Measurements from ENCODE around the gene PTH2R.
"Not testable (repeated sequence)": the region's sequence is repeated elsewhere in the genome, so short reads cannot be mapped to it uniquely, and the experiment has no call there.

Gene PTH2R

GRCh38 chr2:208485390-208485789 is 78.8 kb downstream of the PTH2R start:
- DNase-seq (ENCODE audit: low read depth in 3 of 3): no peak

GRCh38 chr2:208488686-208489564 is 82.3 kb downstream of the PTH2R start:
- no peak for DNase-seq (ENCODE audit: low read depth in 3 of 3)

- DNase-seq (ENCODE audit: low read depth in 3 of 3): no peak
Observed at GRCh38 chr2:208489687-208490086, 83.1 kb downstream of the PTH2R start.

- no peak for DNase-seq (ENCODE audit: low read depth in 3 of 3)
Observed at GRCh38 chr2:208490492-208490891, 83.9 kb downstream of the PTH2R start.

DNA sequence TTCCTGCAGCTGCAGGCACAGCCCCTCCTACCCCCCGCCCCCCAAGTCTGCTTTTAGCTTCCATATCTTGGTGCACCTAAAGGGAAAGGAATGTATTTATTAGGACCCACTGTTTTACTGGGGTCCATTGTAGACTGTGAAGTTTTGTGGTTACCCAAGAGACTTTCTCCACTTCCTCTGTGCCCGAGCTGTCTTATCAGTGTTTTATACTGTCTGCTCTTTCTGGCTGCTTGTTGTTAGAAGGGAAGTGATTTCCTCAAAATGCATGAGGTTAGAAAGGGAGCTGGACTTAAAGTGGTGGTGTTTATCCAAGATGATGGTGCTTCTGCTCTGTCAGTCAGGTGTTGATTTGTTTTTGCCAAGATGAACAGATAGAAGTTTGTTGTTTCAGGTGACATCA is 85.0 kb downstream of the PTH2R start:
- DNase-seq (ENCODE audit: low read depth in 3 of 3): no peak

- no peak for DNase-seq (ENCODE audit: low read depth in 3 of 3)
Observed at GRCh38 chr2:208492069-208492468, 85.5 kb downstream of the PTH2R start.

DNA sequence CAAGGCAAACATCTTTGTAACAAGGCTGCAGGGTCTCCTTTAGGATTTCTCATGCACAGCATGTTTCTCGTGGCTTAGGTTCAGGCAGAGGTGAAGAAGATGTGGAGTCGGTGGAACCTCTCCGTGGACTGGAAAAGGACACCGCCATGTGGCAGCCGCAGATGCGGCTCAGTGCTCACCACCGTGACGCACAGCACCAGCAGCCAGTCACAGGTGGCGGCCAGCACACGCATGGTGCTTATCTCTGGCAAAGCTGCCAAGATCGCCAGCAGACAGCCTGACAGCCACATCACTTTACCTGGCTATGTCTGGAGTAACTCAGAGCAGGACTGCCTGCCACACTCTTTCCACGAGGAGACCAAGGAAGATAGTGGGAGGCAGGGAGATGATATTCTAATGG is 86.6 kb downstream of the PTH2R start:
- DNase-seq (ENCODE audit: low read depth in 3 of 3): no peak

DNA sequence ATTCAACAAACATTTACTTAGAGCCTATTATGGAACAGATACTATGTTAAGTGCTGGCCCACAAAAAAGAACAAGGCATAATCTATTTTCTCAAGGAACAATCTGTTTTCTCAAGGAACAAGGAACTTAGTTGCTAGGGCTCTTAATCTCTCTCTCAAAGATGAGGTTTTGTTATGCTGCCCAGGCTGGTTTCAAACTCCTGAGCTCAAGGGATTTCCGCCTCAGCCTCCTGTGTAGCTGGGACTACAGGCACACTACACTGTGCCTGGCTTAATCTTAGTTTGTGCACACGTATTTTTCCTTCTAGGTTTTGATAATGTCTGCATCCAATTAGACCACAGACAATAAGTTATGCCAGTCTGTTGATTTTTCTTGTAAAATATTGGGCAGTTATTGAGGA is 89.5 kb downstream of the PTH2R start:
- DNase-seq (ENCODE audit: low read depth in 3 of 3): no peak

DNA sequence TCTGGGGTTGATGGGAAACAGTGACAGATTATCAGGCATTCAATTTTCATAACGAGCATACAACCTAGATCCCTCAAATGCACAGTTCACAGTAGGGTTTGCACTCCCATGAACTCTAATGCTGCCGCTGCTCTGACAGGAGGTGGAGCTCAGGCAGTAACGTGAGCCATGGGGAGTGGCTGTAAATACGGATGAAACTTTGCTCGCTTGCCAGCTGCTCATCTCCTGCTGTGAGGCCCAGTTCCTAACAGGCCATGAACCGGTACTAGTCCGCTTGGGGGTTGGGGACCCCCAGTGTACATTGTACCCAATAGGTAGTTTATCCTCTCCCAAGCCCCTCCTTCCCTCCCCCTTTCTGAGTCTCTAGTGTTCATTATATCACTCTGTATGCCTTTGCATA is 94.6 kb downstream of the PTH2R start:
- no peak for DNase-seq (ENCODE audit: low read depth in 3 of 3)

DNA sequence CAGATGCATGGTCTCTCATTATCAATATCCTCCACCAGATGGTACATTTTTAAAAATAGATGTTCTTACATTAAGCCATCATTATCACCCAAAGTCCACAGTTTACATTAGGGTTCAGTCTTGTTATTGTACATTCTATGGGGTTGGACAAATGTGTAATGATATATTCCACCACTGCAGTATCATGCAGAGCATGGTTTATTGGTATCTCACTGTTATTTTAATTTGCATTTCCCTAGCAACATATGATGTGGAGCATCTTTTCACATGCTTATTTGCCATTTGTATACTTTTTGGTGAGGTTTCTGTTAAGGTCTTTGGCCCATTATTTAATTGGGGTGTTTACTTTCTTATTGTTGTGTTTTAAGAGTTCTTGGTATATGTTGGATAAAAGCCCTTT is 95.7 kb downstream of the PTH2R start:
- DNase-seq (ENCODE audit: low read depth in 3 of 3): no peak

DNA sequence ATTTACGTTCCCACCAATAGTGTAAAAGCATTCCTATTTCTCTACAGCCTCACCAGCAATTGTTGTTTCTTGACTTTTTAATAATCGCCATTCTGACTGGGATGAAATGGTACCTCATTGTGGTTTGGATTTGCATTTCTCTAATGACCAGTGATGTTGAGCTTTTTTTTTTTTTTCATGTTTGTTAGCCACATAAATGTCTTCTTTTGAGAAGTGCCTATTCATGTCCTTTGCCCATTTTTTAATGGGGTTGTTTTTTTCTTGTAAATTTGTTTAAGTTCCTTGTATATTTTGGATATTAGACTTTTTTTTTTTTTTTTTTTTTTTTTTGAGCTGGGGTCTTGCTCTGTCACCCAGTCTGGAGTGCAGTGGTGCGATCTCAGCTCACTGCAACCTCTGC is 98.8 kb downstream of the PTH2R start:
- DNase-seq (ENCODE audit: low read depth in 3 of 3): not testable (repeated sequence)

DNA sequence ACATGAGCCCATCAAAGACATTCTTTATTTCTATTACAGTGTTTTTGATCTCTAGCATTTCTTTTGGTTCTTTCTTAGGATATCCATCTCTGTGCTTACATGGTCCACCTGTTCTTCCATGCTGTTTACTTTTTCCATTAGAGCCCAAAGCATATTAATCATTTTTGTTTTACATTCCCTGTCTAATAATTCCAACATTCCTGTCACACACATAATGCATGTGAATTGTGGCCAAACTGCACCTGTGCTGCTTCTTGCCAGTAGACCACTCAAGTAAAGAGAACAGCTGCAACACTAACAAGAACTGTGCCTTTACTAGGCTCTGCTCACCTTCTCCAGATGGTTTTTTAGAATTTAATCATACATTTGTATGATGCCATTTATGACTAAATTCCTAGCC is 103.0 kb downstream of the PTH2R start:
- DNase-seq (ENCODE audit: low read depth in 3 of 3): no peak

GRCh38 chr2:208511016-208511415 is 104.4 kb downstream of the PTH2R start:
- no peak for DNase-seq (ENCODE audit: low read depth in 3 of 3)

DNA sequence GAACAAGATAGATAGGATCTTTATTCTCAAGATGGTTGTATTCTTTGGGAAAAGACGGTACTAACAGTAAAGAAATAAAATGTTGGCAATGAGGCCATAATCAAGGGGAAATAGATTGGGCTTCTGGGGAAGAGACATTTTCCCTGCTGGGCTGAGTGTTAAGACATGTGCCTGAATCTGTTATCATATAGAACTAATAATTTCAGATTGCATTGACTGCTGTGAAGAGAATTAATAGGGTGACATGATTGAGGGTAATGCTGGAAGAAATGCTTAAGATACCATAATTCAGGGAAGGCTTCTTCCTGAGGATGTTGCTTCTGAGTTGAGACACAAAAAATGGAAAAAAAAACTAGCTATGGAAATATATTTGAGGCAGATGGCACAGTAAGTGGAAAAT is 105.0 kb downstream of the PTH2R start:
- no peak for DNase-seq (ENCODE audit: low read depth in 3 of 3)

DNA sequence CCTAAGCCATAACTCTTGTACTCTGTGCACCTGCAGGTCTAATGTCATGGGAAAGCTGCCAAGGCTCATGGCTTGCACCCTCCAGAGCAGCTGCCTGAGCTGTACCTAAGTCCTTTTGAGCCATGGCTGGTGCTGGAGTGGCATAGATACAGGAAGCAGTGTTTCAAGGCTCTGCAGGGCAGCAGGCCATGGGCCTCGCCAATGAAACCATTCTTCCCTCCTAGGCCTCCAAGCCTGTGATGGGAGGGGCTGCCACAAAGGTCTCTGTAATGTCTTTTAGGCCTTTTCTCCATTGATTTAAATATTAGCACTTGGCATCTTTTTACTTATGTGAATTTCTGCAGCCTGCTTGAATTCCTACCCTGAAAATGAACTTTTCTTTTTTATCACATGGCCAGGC is 108.5 kb downstream of the PTH2R start:
- DNase-seq (ENCODE audit: low read depth in 3 of 3): no peak

DNA sequence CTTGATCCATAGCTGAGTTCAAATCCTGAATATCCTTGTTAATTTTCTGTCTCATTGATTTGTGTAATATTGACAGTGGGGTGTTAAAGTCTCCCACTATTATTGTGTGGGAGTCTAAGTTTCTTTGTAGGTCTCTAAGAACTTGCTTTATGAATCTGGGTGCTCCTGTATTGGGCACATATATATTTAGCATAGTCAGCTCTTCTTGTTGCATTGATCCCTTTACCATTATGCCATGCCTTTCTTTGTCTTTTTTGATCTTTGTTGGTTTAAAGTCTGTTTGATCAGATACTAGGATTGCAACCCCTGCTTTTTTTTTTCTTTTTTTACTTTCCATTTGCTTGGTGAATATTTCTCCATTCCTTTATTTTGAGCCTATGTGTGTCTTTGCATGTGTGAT is 116.5 kb downstream of the PTH2R start:
- DNase-seq (ENCODE audit: low read depth in 3 of 3): not testable (repeated sequence)

DNA sequence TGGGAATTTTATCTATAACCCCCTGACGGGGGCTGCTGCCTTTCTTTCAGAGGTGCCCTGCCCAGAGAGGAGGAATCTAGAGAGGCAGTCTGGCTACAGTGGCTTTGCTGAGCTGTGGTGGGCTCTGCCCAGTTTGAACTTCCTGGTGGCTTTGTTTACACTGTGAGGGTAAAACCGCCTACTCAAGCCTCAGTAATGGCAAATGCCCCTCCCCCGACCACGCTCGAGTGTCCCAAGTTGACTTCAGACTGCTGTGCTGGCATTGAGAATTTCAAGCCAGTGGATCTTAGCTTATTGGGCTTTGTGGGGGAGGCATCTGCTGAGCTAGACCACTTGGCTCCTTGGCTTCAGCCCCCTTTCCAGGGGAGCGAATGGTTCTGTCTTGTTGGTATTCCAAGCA is 118.6 kb downstream of the PTH2R start:
- not testable (repeated sequence) for DNase-seq (ENCODE audit: low read depth in 3 of 3)

DNA sequence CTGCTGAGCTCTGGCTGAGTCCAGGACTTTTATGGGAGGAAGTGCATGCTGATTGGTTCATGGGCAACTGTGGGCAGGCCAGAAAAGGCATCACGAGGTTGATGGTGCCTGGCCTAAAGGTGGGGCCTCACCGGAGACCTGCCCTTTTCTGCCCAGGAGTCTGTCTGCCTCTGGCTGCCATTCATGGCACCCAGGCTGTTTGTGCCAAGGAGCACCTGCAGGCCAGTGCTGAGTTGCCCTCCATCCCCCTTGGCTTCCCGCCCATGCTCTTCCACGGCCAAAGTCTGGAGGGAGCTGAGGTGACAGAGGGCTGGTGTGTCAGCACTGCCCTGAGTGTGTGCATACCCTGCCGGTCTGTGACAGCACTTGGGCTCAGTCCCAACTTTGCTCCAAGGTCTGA is 123.2 kb downstream of the PTH2R start:
- no peak for DNase-seq (ENCODE audit: low read depth in 3 of 3)

GRCh38 chr2:208531361-208531760 is 124.8 kb downstream of the PTH2R start:
- no peak for DNase-seq (ENCODE audit: low read depth in 3 of 3)

DNA sequence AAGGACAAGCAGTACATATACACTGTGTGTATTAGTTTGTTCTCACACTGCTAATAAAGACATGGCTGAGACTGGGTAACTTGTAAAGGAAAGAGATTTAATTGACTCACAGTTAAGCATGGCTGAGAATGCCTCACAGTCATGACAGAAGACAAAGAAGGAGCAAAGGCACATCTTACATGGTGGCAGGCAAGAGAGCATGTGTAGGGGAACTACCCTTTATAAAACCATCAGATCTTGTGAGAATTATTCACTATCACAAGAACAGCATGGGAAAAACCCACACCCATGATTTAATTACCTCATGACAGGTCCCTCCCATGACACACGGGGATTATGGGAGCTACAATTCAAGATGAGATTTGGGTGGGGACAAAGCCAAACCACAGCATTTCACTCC is 129.0 kb downstream of the PTH2R start:
- not testable (repeated sequence) for DNase-seq (ENCODE audit: low read depth in 3 of 3)

- no peak for DNase-seq (ENCODE audit: low read depth in 3 of 3)
Observed at GRCh38 chr2:208541461-208541988, 134.9 kb downstream of the PTH2R start.

DNA sequence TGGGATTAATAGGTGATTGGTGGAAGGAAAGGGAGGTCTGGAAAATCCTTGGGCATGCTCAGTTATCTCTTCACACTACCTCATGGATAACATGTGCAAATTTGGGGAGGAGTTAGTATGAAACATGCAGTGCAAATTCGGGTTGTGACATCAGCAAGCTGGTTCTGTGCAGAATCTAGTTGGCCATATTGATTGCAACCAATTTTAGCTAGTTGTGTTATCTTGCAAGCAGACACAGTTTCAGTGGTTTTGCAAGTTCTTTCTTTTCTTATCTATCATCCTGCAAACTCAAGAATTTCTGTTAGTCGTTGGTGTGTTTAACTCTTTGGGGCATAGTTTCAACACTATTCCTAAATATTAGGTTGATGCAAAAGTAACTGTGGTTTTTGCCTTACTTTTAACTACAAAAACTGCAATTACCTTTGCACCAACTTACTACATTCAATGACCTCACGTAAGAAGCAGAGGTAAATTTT is 135.4 kb downstream of the PTH2R start:
- no peak for DNase-seq (ENCODE audit: low read depth in 3 of 3)

DNA sequence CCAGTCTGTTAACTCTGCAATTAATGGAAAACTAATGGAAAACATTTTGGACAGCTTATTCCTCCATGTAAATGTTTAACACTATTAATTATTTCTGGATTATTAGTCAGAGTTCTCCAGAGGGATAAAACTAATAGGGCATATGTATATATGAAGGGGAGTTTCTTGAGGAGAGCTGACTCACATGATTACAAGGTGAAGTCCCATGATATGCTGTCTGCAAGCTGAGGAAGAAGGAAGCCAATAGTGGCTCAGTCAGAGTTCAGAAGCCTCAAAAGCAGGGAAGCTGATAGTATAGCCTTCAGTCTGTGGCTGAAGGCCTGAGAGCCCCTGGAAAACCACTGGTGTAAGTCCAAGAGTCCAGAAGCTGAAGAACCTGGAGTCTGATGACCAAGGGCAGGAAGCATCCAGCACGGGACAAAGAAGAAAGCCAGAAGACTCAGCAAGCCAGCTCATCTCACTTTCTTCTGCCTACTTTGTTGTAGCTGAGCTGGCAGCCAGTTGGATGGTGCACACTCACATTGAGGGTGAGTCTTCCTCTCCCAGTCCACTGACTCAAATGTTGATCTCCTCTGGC is 136.0 kb downstream of the PTH2R start:
- DNase-seq (ENCODE audit: low read depth in 3 of 3): no peak
